ENCODE measurements around the gene GRM5.

GRM5 gene

DNA sequence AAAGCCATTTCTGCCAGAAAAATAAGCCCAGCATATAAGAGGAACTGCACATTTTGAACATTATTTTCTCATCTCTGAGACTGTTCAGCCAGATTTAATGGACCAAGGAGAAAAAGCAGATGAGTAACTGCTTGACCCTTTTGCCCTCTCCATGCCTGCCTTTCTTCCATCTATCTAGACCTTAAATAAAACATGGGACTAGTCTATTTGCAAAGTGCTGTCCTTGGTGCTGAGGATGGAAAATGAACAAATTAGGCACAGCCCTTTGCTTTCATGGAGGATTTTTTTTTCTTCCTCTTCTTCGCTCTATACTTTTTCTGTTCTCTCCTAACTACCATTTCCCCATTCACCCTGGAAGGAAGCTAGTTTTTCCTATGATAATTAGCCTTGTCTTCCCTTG, 361.3 kb downstream of the GRM5 start:
- DNase-seq (ENCODE audit: insufficient read length, low spot score): no peak
- FAIRE-seq: no peak
- TF ChIP-seq PAX5 (IDR thresholded peaks at IDR 0.05; ENCODE audit: insufficient read depth, low read length, severe bottlenecking) (no peak), SPI1 (IDR thresholded peaks at IDR 0.05; ENCODE audit: low read depth, low read length) (no peak), TAF1 (IDR thresholded peaks at IDR 0.05; ENCODE audit: low read depth, low read length) (no peak), POU2F2 (IDR thresholded peaks at IDR 0.05; ENCODE audit: low read depth, low read length) (no peak), POLR2AphosphoS5 (IDR thresholded peaks at IDR 0.05; ENCODE audit: low read depth, low read length) (no peak), POLR2A (IDR thresholded peaks at IDR 0.05; ENCODE audit: low read depth, low read length) (no peak)

DNA sequence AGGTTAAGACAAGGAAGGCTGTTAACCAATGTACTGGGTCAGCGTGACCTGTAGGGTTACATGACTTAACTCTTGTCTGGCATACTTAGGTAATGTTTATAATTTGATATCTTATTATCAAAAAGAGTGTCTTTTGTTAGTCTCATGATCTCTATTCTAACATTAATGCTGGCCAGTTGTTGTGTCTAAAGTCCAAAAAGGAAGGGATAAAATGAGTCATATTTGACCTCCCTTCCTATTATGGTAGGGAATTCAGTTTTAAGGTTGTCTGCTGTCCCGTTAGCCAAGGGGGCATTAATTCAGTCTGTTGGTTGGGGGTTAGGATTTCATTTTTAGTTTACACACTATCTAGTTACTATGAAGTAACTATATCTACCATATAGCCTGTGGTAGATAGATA, 364.0 kb downstream of the GRM5 start:
- DNase-seq (ENCODE audit: insufficient read length, low spot score): no peak
- TF ChIP-seq PAX5 (IDR thresholded peaks at IDR 0.05; ENCODE audit: insufficient read depth, low read length, severe bottlenecking): no peak
- no peak for TF ChIP-seq SPI1 (IDR thresholded peaks at IDR 0.05; ENCODE audit: low read depth, low read length)
- FAIRE-seq: no peak

DNA sequence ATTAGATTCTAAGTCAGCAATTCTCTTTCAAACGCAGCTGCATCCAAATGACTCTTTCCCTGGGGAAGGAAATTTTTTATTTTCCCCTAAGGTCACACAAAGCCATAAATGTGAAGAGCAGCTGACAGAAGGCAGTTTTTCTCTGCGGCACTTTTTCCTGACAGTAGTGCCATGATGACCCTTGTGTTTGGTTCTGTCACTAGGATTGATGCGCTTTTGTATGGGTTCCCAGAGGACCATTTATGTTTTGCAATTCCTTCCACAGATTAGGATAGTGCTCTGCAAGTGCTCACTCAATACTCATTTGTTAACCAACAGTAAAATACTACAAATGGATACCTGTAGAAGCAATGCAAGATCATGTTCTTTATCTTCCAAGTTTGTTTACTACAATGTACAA, 368.6 kb downstream of the GRM5 start:
- DNase-seq (ENCODE audit: insufficient read length, low spot score) (no peak), FAIRE-seq (no peak)

DNA sequence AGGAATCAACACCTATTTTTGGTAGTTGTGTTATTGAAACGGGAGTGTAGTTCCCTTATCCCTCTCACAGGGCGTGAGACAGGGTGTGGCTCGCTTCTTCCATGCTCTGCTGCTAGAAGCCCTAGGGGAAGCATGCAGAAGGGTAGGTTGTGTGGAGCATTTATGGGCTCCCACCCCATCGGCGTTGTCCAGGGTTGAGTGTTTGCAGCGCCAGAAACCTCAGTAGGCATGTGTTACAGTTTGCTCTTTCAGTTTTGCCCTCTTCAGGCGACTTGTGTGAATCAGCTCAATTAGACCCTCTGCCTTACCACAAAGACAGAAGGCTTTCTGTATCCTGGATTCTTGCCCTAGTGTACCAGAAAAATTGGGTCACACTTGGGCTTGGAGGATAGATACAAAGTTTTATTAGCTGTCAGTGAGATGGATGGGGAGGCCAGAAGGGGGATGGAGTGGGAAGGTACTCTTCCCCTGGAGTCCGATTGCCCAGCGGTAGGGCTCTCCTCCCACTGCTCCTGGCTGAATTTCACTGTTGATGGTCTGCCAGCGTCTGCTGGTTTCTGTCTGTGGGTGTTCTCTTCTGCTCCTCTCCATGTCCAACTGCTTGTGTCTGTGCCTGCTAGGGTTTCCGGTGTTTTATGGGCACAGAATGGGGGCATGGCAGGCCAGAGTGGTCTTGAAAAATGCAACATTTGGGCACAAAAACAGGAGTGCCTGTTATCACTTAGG, 369.9 kb downstream of the GRM5 start:
- no peak for FAIRE-seq
- no peak for DNase-seq (ENCODE audit: insufficient read length, low spot score)
- TF ChIP-seq POLR2A (IDR thresholded peaks at IDR 0.05; ENCODE audit: low read depth, low read length) (no peak), PAX5 (IDR thresholded peaks at IDR 0.05; ENCODE audit: insufficient read depth, low read length, severe bottlenecking) (no peak), POLR2AphosphoS5 (IDR thresholded peaks at IDR 0.05; ENCODE audit: low read depth, low read length) (no peak), TAF1 (IDR thresholded peaks at IDR 0.05; ENCODE audit: low read depth, low read length) (no peak), POU2F2 (IDR thresholded peaks at IDR 0.05; ENCODE audit: low read depth, low read length) (no peak), SPI1 (IDR thresholded peaks at IDR 0.05; ENCODE audit: low read depth, low read length) (no peak)

More for the DNA sequence above, 368.6 kb downstream of the GRM5 start:
- TF ChIP-seq TAF1 (IDR thresholded peaks at IDR 0.05; ENCODE audit: low read depth, low read length) (no peak), PAX5 (IDR thresholded peaks at IDR 0.05; ENCODE audit: insufficient read depth, low read length, severe bottlenecking) (no peak), SPI1 (IDR thresholded peaks at IDR 0.05; ENCODE audit: low read depth, low read length) (no peak), POU2F2 (IDR thresholded peaks at IDR 0.05; ENCODE audit: low read depth, low read length) (no peak)

DNA sequence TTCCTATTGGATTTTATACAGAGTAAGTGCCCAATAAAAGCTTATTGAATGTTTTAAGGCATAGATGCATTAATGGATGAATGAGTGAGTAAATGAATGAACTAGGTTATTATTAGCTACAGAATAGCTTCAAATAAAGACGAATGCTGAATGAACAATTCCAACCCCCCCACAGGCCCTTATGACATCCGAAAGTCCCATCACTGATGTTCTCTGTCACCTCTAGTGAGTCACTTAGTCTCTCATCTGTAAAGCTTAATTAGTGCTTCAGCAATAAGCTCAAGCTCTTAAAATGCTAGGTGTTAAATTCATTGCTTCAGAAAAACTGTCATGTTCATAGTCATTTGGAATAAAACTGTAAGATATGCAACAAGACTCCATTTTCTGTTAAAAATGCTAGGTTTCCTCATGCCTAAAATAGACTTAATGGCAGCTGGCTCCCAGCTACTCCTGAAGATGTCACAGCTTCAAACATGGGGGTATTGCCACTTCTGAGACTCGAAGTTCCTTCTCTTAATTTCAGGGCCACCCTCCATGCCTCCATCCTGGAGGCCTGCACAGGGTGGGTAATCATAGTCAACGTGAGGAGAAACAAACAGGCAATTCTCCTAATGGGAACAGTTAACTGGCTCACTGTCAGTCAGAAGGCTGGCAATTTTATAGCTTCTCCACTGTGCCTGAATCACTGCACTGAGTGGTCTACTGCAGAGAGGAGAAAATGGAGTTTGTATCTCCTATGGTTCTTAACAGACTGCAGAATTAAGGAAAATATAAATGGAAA, 373.3 kb downstream of the GRM5 start:
- no peak for FAIRE-seq

DNA sequence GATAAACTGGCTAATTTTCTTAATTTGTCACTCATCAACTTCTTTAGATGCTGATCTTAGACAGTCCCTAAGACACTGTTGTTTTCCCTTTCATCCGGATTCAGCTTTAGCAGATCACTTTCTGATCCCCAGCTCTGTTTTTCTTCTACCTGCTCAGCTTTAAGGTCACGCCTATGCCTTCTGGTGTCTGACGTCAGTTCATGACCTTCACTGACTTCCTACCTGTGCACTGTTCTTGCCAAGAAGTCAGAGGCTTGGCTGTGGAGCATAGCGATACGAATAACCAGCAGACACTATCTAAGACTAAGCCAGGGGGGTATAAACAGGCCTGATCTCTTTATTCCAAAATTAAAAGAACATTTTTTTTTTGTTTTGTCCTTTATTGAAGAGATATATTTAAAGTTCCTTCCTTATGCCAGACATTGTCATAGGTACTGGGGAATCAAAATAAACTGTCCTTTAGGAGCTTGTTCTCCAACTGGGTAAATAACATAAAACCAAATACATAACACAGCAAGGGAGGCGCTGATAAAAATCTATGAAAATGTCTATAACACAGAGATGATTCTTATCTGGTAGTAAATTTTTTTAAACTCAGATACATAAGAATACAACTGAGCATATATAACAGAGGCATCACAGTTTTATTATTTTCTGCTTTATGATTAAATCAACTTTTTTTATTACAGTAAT, 376.1 kb downstream of the GRM5 start:
- FAIRE-seq: no peak
- TF ChIP-seq TAF1 (IDR thresholded peaks at IDR 0.05; ENCODE audit: low read depth, low read length) (no peak), POLR2AphosphoS5 (IDR thresholded peaks at IDR 0.05; ENCODE audit: low read depth, low read length) (no peak), PAX5 (IDR thresholded peaks at IDR 0.05; ENCODE audit: insufficient read depth, low read length, severe bottlenecking) (no peak), POU2F2 (IDR thresholded peaks at IDR 0.05; ENCODE audit: low read depth, low read length) (no peak), POLR2A (IDR thresholded peaks at IDR 0.05; ENCODE audit: low read depth, low read length) (no peak), SPI1 (IDR thresholded peaks at IDR 0.05; ENCODE audit: low read depth, low read length) (no peak)
- no peak for DNase-seq (ENCODE audit: insufficient read length, low spot score)

More for the DNA sequence above, 373.3 kb downstream of the GRM5 start:
- TF ChIP-seq PAX5 (IDR thresholded peaks at IDR 0.05; ENCODE audit: insufficient read depth, low read length, severe bottlenecking) (no peak), POU2F2 (IDR thresholded peaks at IDR 0.05; ENCODE audit: low read depth, low read length) (no peak), POLR2AphosphoS5 (IDR thresholded peaks at IDR 0.05; ENCODE audit: low read depth, low read length) (no peak), POLR2A (IDR thresholded peaks at IDR 0.05; ENCODE audit: low read depth, low read length) (no peak), SPI1 (IDR thresholded peaks at IDR 0.05; ENCODE audit: low read depth, low read length) (no peak), TAF1 (IDR thresholded peaks at IDR 0.05; ENCODE audit: low read depth, low read length) (no peak)
- no peak for DNase-seq (ENCODE audit: insufficient read length, low spot score)

DNA sequence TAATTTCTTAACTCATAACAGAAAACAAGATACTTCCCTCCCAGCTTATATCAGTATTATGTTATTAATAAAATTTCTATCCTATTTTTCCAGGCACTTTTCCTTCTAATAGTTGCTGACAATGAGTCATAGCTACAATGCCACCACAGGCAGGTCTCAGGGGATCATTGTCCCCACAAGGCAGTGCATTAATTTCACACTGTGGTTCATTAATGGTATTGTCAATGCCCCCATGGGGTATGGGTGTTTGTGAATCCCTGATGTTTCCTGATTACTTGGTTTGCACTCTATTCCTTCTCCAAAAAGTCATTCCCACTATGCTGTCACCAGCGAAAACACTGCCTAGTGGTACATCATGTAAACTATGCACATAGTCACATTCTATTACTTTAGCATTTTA, 382.8 kb downstream of the GRM5 start:
- no peak for DNase-seq (ENCODE audit: insufficient read length, low spot score)
- FAIRE-seq: no peak
- no peak for TF ChIP-seq POLR2A (IDR thresholded peaks at IDR 0.05; ENCODE audit: low read depth, low read length)
- no peak for TF ChIP-seq TAF1 (IDR thresholded peaks at IDR 0.05; ENCODE audit: low read depth, low read length)
- TF ChIP-seq POU2F2 (IDR thresholded peaks at IDR 0.05; ENCODE audit: low read depth, low read length): no peak
- TF ChIP-seq PAX5 (IDR thresholded peaks at IDR 0.05; ENCODE audit: insufficient read depth, low read length, severe bottlenecking): no peak
- TF ChIP-seq POLR2AphosphoS5 (IDR thresholded peaks at IDR 0.05; ENCODE audit: low read depth, low read length): no peak
- no peak for TF ChIP-seq SPI1 (IDR thresholded peaks at IDR 0.05; ENCODE audit: low read depth, low read length)

DNA sequence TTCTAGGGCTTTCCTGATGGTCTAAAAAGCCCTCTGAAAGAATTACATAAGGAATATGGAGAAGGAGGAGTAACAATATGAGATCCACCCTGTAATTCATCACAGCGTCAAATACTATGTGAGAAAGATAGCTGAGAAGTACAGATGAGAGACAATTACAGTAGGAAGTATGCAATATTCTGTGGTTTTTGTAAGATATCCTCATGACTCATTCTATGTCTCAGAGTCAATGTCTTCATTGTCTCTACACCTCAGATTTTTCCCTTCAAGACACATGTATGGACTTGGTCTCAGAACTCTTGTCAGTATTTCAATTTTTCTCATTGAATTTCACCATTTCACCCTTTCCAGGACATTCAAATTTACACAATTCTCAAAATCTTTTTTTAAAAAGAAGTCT, 385.0 kb downstream of the GRM5 start:
- FAIRE-seq: no peak
- DNase-seq (ENCODE audit: insufficient read length, low spot score): no peak
- no peak for TF ChIP-seq TAF1 (IDR thresholded peaks at IDR 0.05; ENCODE audit: low read depth, low read length)
- no peak for TF ChIP-seq POLR2AphosphoS5 (IDR thresholded peaks at IDR 0.05; ENCODE audit: low read depth, low read length)
- no peak for TF ChIP-seq POLR2A (IDR thresholded peaks at IDR 0.05; ENCODE audit: low read depth, low read length)
- no peak for TF ChIP-seq SPI1 (IDR thresholded peaks at IDR 0.05; ENCODE audit: low read depth, low read length)
- no peak for TF ChIP-seq POU2F2 (IDR thresholded peaks at IDR 0.05; ENCODE audit: low read depth, low read length)
- TF ChIP-seq PAX5 (IDR thresholded peaks at IDR 0.05; ENCODE audit: insufficient read depth, low read length, severe bottlenecking): no peak

DNA sequence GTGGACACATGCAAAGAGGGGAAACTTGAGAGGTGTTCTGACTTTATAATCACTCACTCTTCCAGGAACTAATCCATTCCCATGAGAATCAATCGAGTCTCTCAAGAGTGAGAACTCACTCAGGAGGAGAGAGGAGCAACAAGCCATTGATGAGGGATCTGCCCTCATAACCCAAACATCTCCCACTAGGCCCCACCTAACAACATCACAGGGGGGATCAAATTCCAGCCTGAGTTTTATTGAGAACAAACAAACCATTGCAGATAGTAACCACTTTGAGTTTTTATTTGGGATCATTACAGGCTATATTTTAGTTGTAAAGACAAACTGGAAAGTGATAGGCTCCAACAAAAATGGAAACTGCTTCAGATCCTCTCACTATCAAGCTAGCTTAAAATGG, 399.4 kb downstream of the GRM5 start:
- no peak for FAIRE-seq
- TF ChIP-seq POLR2AphosphoS5 (IDR thresholded peaks at IDR 0.05; ENCODE audit: low read depth, low read length) (no peak), PAX5 (IDR thresholded peaks at IDR 0.05; ENCODE audit: insufficient read depth, low read length, severe bottlenecking) (no peak), SPI1 (IDR thresholded peaks at IDR 0.05; ENCODE audit: low read depth, low read length) (no peak), POLR2A (IDR thresholded peaks at IDR 0.05; ENCODE audit: low read depth, low read length) (no peak), TAF1 (IDR thresholded peaks at IDR 0.05; ENCODE audit: low read depth, low read length) (no peak), POU2F2 (IDR thresholded peaks at IDR 0.05; ENCODE audit: low read depth, low read length) (no peak)
- no peak for DNase-seq (ENCODE audit: insufficient read length, low spot score)
